Measurements from ENCODE around the gene GSTM5. TPM values are rescaled to one million over a fixed set of nuclear protein-coding genes. Genes with fewer than 3 reads are reported as not detected.

The GSTM5 gene
- total and polyA plus RNA-seq, 2 of the 13 experiments (the other 11 are each of a cell fraction or from before 2014, with no cell fraction given), result not detected

DNA sequence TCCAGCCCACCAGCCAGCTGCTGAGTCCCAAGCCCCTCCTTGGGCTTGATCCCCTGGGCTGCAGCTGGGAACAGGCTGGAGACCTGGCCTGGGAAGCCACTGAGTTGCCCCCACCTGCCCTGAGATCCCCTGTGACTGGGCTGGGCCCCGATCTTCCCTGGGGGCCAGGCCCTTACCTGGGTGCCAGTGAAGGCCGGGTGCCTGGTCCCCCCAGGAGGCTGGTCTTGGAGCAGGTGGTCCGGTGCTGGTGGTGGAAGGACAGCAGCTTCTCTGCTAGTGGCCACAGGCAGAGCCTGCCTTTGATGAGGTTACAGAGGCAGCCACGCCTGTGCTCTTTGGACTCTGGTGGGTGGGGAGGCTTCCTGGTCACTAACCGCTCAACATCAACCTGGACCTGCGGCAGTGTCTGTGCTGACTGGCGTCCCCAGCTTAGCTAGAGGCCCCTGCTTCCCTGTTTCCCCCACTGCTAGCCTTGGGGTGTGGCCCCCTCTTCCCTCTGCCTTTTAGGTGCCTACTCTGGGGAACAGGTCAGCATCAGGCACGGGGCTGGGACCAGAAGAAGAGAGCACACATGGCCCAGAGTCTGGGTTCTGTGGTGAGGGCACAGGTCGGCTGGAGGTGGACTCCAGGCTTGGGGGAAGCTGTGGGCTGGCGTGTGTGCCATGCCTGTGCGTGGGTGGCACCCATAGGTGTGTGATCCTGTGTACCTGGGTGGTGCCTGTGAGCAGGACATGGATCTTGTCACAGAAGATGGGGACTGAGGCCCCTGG lies 51.8 kb downstream of the GSTM5 start, which contains the start of gene EPS8L3 (continued):
- TF ChIP-seq, protein P1, sequence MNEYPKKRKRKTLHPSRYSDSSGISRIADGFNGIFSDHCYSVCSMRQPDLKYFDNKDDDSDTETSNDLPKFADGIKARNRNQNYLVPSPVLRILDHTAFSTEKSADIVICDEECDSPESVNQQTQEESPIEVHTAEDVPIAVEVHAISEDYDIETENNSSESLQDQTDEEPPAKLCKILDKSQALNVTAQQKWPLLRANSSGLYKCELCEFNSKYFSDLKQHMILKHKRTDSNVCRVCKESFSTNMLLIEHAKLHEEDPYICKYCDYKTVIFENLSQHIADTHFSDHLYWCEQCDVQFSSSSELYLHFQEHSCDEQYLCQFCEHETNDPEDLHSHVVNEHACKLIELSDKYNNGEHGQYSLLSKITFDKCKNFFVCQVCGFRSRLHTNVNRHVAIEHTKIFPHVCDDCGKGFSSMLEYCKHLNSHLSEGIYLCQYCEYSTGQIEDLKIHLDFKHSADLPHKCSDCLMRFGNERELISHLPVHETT (CRISPR knock-in tag; conservative IDR thresholded peaks at IDR 0.05), result no peak
- TF ChIP-seq ZNF589 (CRISPR knock-in tag; conservative IDR thresholded peaks at IDR 0.05), result no peak
- TF ChIP-seq ZNF782 (CRISPR knock-in tag; IDR thresholded peaks at IDR 0.05; ENCODE audit: borderline replicate concordance), result peak; percentile 62; the same call in 1 of the 2 replicates
- no peak for TF ChIP-seq PLRG1 (conservative IDR thresholded peaks at IDR 0.05)
- TF ChIP-seq, protein P2, sequence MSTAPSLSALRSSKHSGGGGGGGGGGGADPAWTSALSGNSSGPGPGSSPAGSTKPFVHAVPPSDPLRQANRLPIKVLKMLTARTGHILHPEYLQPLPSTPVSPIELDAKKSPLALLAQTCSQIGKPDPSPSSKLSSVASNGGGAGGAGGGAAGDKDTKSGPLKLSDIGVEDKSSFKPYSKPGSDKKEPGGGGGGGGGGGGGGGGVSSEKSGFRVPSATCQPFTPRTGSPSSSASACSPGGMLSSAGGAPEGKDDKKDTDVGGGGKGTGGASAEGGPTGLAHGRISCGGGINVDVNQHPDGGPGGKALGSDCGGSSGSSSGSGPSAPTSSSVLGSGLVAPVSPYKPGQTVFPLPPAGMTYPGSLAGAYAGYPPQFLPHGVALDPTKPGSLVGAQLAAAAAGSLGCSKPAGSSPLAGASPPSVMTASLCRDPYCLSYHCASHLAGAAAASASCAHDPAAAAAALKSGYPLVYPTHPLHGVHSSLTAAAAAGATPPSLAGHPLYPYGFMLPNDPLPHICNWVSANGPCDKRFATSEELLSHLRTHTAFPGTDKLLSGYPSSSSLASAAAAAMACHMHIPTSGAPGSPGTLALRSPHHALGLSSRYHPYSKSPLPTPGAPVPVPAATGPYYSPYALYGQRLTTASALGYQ (CRISPR knock-in tag; IDR thresholded peaks at IDR 0.05), result no peak
- TF ChIP-seq FOXP1 (IDR thresholded peaks at IDR 0.05), result no peak
- 0 out of 2 replicates have a peak, but pooled peaks have one; percentile 7 for TF ChIP-seq FOXP1 (CRISPR knock-in tag; IDR thresholded peaks at IDR 0.05)
- TF ChIP-seq ZNF33B (CRISPR knock-in tag; IDR thresholded peaks at IDR 0.05), result no peak
- TF ChIP-seq DNMT3B (CRISPR knock-in tag; conservative IDR thresholded peaks at IDR 0.05), result no peak
- TF ChIP-seq, protein P3, sequence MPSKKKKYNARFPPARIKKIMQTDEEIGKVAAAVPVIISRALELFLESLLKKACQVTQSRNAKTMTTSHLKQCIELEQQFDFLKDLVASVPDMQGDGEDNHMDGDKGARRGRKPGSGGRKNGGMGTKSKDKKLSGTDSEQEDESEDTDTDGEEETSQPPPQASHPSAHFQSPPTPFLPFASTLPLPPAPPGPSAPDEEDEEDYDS (CRISPR knock-in tag; IDR thresholded peaks at IDR 0.05), result peak; percentile 93
- TF ChIP-seq, protein P4, sequence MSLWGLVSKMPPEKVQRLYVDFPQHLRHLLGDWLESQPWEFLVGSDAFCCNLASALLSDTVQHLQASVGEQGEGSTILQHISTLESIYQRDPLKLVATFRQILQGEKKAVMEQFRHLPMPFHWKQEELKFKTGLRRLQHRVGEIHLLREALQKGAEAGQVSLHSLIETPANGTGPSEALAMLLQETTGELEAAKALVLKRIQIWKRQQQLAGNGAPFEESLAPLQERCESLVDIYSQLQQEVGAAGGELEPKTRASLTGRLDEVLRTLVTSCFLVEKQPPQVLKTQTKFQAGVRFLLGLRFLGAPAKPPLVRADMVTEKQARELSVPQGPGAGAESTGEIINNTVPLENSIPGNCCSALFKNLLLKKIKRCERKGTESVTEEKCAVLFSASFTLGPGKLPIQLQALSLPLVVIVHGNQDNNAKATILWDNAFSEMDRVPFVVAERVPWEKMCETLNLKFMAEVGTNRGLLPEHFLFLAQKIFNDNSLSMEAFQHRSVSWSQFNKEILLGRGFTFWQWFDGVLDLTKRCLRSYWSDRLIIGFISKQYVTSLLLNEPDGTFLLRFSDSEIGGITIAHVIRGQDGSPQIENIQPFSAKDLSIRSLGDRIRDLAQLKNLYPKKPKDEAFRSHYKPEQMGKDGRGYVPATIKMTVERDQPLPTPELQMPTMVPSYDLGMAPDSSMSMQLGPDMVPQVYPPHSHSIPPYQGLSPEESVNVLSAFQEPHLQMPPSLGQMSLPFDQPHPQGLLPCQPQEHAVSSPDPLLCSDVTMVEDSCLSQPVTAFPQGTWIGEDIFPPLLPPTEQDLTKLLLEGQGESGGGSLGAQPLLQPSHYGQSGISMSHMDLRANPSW (CRISPR knock-in tag; IDR thresholded peaks at IDR 0.05; ENCODE audit: borderline replicate concordance), result no peak; the same call in 1 of the 2 replicates
- TF ChIP-seq, protein P5, sequence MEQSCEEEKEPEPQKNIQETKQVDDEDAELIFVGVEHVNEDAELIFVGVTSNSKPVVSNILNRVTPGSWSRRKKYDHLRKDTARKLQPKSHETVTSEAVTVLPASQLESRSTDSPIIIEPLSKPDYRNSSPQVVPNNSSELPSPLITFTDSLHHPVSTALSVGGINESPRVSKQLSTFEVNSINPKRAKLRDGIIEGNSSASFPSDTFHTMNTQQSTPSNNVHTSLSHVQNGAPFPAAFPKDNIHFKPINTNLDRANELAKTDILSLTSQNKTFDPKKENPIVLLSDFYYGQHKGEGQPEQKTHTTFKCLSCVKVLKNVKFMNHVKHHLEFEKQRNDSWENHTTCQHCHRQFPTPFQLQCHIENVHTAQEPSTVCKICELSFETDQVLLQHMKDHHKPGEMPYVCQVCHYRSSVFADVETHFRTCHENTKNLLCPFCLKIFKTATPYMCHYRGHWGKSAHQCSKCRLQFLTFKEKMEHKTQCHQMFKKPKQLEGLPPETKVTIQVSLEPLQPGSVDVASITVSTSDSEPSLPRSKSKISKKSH (CRISPR knock-in tag; IDR thresholded peaks at IDR 0.05; ENCODE audit: borderline replicate concordance), result no peak
- TF ChIP-seq ZIK1 (CRISPR knock-in tag; IDR thresholded peaks at IDR 0.05; ENCODE audit: borderline replicate concordance, low read depth), result no peak
- TF ChIP-seq CREM (IDR thresholded peaks at IDR 0.05), result peak; percentile 44; the same call in 1 of the 2 replicates
- no peak for TF ChIP-seq CREM (CRISPR knock-in tag; IDR thresholded peaks at IDR 0.05)
- TF ChIP-seq ZC3H4 (CRISPR knock-in tag; IDR thresholded peaks at IDR 0.05; ENCODE audit: borderline replicate concordance), result no peak
- TF ChIP-seq, protein P6, sequence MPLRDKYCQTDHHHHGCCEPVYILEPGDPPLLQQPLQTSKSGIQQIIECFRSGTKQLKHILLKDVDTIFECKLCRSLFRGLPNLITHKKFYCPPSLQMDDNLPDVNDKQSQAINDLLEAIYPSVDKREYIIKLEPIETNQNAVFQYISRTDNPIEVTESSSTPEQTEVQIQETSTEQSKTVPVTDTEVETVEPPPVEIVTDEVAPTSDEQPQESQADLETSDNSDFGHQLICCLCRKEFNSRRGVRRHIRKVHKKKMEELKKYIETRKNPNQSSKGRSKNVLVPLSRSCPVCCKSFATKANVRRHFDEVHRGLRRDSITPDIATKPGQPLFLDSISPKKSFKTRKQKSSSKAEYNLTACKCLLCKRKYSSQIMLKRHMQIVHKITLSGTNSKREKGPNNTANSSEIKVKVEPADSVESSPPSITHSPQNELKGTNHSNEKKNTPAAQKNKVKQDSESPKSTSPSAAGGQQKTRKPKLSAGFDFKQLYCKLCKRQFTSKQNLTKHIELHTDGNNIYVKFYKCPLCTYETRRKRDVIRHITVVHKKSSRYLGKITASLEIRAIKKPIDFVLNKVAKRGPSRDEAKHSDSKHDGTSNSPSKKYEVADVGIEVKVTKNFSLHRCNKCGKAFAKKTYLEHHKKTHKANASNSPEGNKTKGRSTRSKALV (CRISPR knock-in tag; IDR thresholded peaks at IDR 0.05), result no peak
- TF ChIP-seq, protein P7, sequence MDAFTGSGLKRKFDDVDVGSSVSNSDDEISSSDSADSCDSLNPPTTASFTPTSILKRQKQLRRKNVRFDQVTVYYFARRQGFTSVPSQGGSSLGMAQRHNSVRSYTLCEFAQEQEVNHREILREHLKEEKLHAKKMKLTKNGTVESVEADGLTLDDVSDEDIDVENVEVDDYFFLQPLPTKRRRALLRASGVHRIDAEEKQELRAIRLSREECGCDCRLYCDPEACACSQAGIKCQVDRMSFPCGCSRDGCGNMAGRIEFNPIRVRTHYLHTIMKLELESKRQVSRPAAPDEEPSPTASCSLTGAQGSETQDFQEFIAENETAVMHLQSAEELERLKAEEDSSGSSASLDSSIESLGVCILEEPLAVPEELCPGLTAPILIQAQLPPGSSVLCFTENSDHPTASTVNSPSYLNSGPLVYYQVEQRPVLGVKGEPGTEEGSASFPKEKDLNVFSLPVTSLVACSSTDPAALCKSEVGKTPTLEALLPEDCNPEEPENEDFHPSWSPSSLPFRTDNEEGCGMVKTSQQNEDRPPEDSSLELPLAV (CRISPR knock-in tag; conservative IDR thresholded peaks at IDR 0.05; ENCODE audit: low read depth), result no peak

Measured in HepG2 (cell line).